Muscle layer of duodenum (tissue), 2 donors: ENCODE data around the gene ANO8.

Source experiments
- H3K27ac ChIP-seq: one replicate; pipeline ENCODE4 v1.7.0; 2013; ENCODE audit warnings: mild to moderate bottlenecking, low read length
- H3K27me3 ChIP-seq: one replicate; pipeline ENCODE4 v1.7.0; 2013; ENCODE audit warnings: low read depth, mild to moderate bottlenecking, control low read depth, low read length
- H3K36me3 ChIP-seq, 2 donors: one replicate each; pipeline ENCODE4 v1.7.0; 2013; ENCODE audit warnings: low read length in 2 of 2, control low read depth in 1 of 2, mild to moderate bottlenecking in 1 of 2; ENCODE audit not compliant: insufficient read depth in 2 of 2, control insufficient read depth in 1 of 2
- H3K4me1 ChIP-seq, 2 donors: one replicate each; pipeline ENCODE4 v1.7.0; 2013; ENCODE audit warnings: low read length in 2 of 2, mild to moderate bottlenecking in 2 of 2, control low read depth in 1 of 2, moderate library complexity in 1 of 2; ENCODE audit not compliant: insufficient read depth in 2 of 2, control insufficient read depth in 1 of 2
- H3K4me3 ChIP-seq, 2 donors: one replicate each; pipeline ENCODE4 v1.7.0; 2013; ENCODE audit warnings: low read length in 2 of 2, low read depth in 1 of 2, mild to moderate bottlenecking in 1 of 2
- H3K9me3 ChIP-seq, 2 donors: one replicate each; pipeline ENCODE4 v1.7.0; 2013; ENCODE audit warnings: low read length in 2 of 2, control low read depth in 1 of 2, mild to moderate bottlenecking in 1 of 2; ENCODE audit not compliant: control insufficient read depth in 1 of 2
- donor health status: healthy.

The ANO8 gene

GRCh38 chr19:17332677-17333581 lies 1.7 kb downstream of the ANO8 start:
- Histone ChIP-seq H3K36me3 (peaks cover 0 to 11% of the 10 kb centered on the region in 2 donors), H3K4me3 (no peak overlapping the region), H3K4me1 (peaks cover 4 to 33% of the 10 kb centered on the region in 2 donors), H3K27me3 (peaks cover 18% of the 10 kb centered on the region), H3K9me3 (no peaks in the 10 kb centered on the region), H3K27ac (no peak overlapping the region)

- no peak overlapping the region for H3K27ac ChIP-seq
- H3K36me3 ChIP-seq: peaks cover 0 to 11% of the 10 kb centered on the region in 2 donors
- no peaks in the 10 kb centered on the region for H3K9me3 ChIP-seq
- H3K4me1 ChIP-seq: peaks cover 4 to 30% of the 10 kb centered on the region in 2 donors
- no peak overlapping the region for H3K4me3 ChIP-seq
- peaks cover 18% of the 10 kb centered on the region for H3K27me3 ChIP-seq
These were observed 2.3 kb downstream of the ANO8 start for GRCh38 chr19:17332360-17332676.

- Histone ChIP-seq H3K27me3 (peaks cover 18% of the 10 kb centered on the region), H3K4me1 (peaks cover 4 to 30% of the 10 kb centered on the region in 2 donors), H3K36me3 (peaks cover 0 to 11% of the 10 kb centered on the region in 2 donors), H3K4me3 (no peak overlapping the region), H3K9me3 (no peaks in the 10 kb centered on the region), H3K27ac (no peak overlapping the region)
These were observed 3.6 kb downstream of the ANO8 start for GRCh38 chr19:17331045-17331558.

- Histone ChIP-seq H3K27me3 (peaks cover 18% of the 10 kb centered on the region), H3K9me3 (no peaks in the 10 kb centered on the region), H3K4me3 (no peak overlapping the region), H3K36me3 (peaks cover 0 to 11% of the 10 kb centered on the region in 2 donors), H3K4me1 (peaks cover 4 to 28% of the 10 kb centered on the region in 2 donors), H3K27ac (no peak overlapping the region)
These were observed 4.2 kb downstream of the ANO8 start for GRCh38 chr19:17330262-17331044.

- peaks cover 18% of the 10 kb centered on the region for H3K27me3 ChIP-seq
- H3K9me3 ChIP-seq: no peaks in the 10 kb centered on the region
- H3K4me1 ChIP-seq: peaks cover 0 to 22% of the 10 kb centered on the region in 2 donors
- no peak overlapping the region for H3K27ac ChIP-seq
- peaks cover 0 to 11% of the 10 kb centered on the region in 2 donors for H3K36me3 ChIP-seq
- no peak overlapping the region for H3K4me3 ChIP-seq
These were observed 5.0 kb downstream of the ANO8 start for GRCh38 chr19:17329366-17330261.

- Histone ChIP-seq H3K27ac (no peak overlapping the region), H3K4me1 (peaks cover 0 to 15% of the 10 kb centered on the region in 2 donors), H3K27me3 (peaks cover 18% of the 10 kb centered on the region), H3K9me3 (no peaks in the 10 kb centered on the region), H3K36me3 (peaks cover 0 to 11% of the 10 kb centered on the region in 2 donors), H3K4me3 (peak overlapping the region in 1 of 2 donors; percentile 48)
These were observed 5.9 kb downstream of the ANO8 start for GRCh38 chr19:17328517-17329365.

- H3K27ac ChIP-seq: no peak overlapping the region
- H3K9me3 ChIP-seq: no peaks in the 10 kb centered on the region
These were observed 6.8 kb downstream of the ANO8 start for GRCh38 chr19:17327654-17328516.

GRCh38 chr19:17327068-17327653 lies 7.5 kb downstream of the ANO8 start:
- H3K4me3 ChIP-seq: no peak overlapping the region
- H3K9me3 ChIP-seq: no peaks in the 10 kb centered on the region
- peaks cover 0 to 17% of the 10 kb centered on the region in 2 donors for H3K4me1 ChIP-seq
- no peak overlapping the region for H3K27ac ChIP-seq
- peaks cover 0 to 14% of the 10 kb centered on the region in 2 donors for H3K36me3 ChIP-seq
- H3K27me3 ChIP-seq: peaks cover 18% of the 10 kb centered on the region

More at GRCh38 chr19:17327654-17328516, 6.8 kb downstream of the ANO8 start:
- peaks cover 0 to 11% of the 10 kb centered on the region in 2 donors for H3K36me3 ChIP-seq
- H3K27me3 ChIP-seq: peaks cover 18% of the 10 kb centered on the region
- peaks cover 0 to 14% of the 10 kb centered on the region in 2 donors for H3K4me1 ChIP-seq
- H3K4me3 ChIP-seq: peak overlapping the region in 1 of 2 donors; percentile 48

GRCh38 chr19:17326595-17326966 lies 8.1 kb downstream of the ANO8 start:
- Histone ChIP-seq H3K9me3 (no peaks in the 10 kb centered on the region), H3K27ac (no peak overlapping the region), H3K36me3 (peaks cover 0 to 20% of the 10 kb centered on the region in 2 donors), H3K4me3 (no peak overlapping the region), H3K27me3 (peaks cover 18% of the 10 kb centered on the region), H3K4me1 (peaks cover 0 to 17% of the 10 kb centered on the region in 2 donors)
